Measurements from ENCODE around the gene SUSD3.

The SUSD3 gene

DNA sequence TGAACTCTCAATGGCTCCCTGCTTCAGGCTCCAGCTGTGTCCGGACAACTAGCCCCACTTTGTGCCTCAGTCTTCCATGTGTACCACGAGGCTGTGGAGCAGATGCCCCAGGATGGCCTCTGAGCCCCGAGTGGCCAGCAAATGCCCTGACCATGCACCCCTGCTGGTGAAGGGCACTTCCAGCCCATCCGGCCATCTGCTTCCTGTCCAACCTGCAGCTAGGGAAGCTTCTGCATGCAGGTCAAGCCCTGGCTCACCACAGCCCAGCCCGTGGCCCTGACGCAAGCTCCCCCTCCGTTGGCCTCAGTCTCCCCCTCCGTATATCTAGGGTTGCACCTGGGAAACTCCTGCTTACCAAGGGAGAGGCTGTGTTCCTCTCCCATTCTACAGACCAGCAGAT lies 70.8 kb downstream of the SUSD3 start:
- Histone ChIP-seq H3K27me3 (ENCODE audit: insufficient read depth, low read depth, severe bottlenecking) (no peaks in the 10 kb centered on the region), H3K4me3 (ENCODE audit: low read depth, low read length) (no peak overlapping the region), H3K36me3 (peaks cover 3% of the 10 kb centered on the region; the same call in 1 of the 2 replicates), H3K9me3 (ENCODE audit: severe bottlenecking) (no peaks in the 10 kb centered on the region), H3K27ac (no peak overlapping the region)
- DNase-seq: no peak
- TF ChIP-seq, protein P1, sequence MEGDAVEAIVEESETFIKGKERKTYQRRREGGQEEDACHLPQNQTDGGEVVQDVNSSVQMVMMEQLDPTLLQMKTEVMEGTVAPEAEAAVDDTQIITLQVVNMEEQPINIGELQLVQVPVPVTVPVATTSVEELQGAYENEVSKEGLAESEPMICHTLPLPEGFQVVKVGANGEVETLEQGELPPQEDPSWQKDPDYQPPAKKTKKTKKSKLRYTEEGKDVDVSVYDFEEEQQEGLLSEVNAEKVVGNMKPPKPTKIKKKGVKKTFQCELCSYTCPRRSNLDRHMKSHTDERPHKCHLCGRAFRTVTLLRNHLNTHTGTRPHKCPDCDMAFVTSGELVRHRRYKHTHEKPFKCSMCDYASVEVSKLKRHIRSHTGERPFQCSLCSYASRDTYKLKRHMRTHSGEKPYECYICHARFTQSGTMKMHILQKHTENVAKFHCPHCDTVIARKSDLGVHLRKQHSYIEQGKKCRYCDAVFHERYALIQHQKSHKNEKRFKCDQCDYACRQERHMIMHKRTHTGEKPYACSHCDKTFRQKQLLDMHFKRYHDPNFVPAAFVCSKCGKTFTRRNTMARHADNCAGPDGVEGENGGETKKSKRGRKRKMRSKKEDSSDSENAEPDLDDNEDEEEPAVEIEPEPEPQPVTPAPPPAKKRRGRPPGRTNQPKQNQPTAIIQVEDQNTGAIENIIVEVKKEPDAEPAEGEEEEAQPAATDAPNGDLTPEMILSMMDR (IDR thresholded peaks at IDR 0.05; ENCODE audit: low read depth, low read length): no peak

DNA sequence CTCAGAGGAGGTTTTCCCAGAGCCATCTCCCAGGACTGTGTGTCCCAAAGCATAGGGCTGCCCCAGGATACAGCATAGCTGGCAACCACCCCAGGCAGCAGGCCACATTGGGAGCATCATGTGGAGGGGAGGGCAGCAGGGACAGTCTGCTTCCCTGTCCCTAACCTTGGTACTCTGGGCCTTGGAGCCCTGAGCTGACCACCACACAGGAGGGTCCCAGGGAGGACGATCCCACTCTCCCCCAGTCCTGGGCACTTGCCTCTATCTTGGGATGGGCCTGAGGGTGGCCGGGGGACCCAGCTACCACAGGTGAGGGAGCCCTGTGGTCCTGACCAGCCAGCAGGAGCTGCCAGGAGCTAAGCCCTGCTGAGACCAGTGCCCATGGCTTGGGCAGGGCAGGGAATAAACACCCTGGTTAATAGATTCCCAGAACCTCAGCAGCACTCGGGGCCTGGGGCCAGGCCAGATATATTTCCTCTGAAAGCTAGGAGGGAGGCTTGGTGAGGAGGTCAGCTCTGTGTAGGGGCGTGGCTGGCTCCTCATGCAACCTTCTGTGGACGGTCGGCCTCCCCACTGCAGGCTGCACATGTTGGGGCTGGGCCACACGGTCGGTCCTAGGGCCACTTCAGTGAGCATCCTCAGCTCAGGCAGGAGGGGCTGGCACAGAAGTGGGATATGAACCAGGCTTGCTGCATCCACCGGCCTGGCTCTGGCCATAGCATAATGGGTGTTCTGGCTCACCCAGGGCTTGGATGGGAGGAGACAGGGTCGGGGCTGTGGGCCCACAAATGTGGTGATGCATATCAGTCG lies 71.4 kb downstream of the SUSD3 start:
- no peak overlapping the region for H3K4me3 ChIP-seq (ENCODE audit: low read depth, low read length)

DNA sequence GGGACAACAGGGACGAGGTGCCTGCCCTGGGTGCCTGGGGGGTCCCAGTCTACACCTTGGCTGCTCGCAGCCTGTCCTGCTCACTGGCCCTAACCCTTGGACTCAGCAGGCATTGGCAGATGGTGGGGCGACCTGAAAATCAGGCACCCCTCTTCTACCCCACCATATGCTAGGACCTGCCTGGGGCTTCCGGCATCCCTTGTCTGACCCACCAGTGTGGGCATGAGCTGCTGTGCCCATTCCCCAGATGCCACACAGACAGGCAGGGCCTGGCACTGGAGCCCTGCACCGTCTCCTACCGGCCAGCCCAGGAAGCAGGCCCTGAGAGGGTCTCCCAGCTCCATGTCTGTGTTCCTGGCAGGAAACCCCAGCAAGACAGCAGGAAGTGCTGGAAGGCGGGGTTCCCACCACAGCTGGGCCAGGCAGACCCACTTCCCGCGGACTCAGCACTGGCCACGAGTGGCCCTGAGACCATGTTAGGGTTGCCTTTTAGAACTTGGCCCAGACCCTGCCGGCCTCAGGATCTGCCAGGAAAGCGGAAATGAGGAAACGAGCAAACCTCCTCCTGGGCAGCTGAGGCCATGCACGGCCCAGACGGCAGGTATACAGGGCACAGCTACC lies 72.5 kb downstream of the SUSD3 start:
- TF ChIP-seq, protein P1 (IDR thresholded peaks at IDR 0.05; ENCODE audit: low read depth, low read length): no peak
- no peaks in the 10 kb centered on the region for H3K9me3 ChIP-seq (ENCODE audit: severe bottlenecking)
- no peak overlapping the region for H3K27ac ChIP-seq
- peaks cover 3% of the 10 kb centered on the region; the same call in 1 of the 2 replicates for H3K36me3 ChIP-seq
- no peaks in the 10 kb centered on the region for H3K27me3 ChIP-seq (ENCODE audit: insufficient read depth, low read depth, severe bottlenecking)
- no peak for DNase-seq
- no peak overlapping the region for H3K4me3 ChIP-seq (ENCODE audit: low read depth, low read length)

More for the DNA sequence above, 71.4 kb downstream of the SUSD3 start:
- DNase-seq: no peak
- Histone ChIP-seq H3K27me3 (ENCODE audit: insufficient read depth, low read depth, severe bottlenecking) (no peaks in the 10 kb centered on the region), H3K9me3 (ENCODE audit: severe bottlenecking) (no peaks in the 10 kb centered on the region), H3K36me3 (peaks cover 3% of the 10 kb centered on the region; the same call in 1 of the 2 replicates), H3K27ac (no peak overlapping the region)
- TF ChIP-seq, protein P1 (IDR thresholded peaks at IDR 0.05; ENCODE audit: low read depth, low read length): no peak

DNA sequence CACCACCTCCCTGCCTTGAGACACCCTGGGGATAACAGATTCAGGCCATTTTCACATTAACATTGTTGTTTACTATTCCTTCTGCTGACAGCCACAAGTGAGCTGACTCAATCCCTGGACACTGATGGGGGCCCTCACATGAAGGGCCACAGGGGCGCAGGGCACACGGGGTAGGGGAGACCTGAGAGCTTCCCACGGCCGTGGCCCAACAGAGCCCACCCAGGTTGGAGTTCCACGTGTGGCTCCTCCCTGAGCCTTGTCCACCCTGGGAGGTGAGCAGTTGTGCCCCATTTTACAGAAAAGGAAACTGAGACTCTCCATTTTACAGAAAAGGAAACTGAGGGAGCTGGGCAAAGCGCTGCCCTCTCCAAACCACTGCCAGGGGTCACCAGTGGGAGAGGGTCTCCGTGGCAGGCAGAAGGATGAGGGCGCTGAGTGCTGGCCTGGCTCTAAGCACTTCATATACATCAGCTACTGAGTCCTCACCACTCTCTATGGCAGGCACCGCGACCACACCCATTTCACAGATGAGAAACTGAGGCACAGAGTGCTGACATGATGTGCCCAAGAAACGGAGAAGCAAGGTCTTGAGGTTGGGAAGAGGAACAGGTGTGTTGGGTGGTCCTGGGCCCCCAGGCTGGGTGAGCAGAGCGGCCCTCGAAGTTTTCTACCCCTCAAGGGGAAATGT lies 73.2 kb downstream of the SUSD3 start:
- Histone ChIP-seq H3K27me3 (ENCODE audit: insufficient read depth, low read depth, severe bottlenecking) (no peaks in the 10 kb centered on the region), H3K27ac (no peak overlapping the region), H3K9me3 (ENCODE audit: severe bottlenecking) (no peaks in the 10 kb centered on the region), H3K4me3 (ENCODE audit: low read depth, low read length) (no peak overlapping the region), H3K36me3 (no peaks in the 10 kb centered on the region)
- DNase-seq: no peak
- TF ChIP-seq, protein P1 (IDR thresholded peaks at IDR 0.05; ENCODE audit: low read depth, low read length): no peak

DNA sequence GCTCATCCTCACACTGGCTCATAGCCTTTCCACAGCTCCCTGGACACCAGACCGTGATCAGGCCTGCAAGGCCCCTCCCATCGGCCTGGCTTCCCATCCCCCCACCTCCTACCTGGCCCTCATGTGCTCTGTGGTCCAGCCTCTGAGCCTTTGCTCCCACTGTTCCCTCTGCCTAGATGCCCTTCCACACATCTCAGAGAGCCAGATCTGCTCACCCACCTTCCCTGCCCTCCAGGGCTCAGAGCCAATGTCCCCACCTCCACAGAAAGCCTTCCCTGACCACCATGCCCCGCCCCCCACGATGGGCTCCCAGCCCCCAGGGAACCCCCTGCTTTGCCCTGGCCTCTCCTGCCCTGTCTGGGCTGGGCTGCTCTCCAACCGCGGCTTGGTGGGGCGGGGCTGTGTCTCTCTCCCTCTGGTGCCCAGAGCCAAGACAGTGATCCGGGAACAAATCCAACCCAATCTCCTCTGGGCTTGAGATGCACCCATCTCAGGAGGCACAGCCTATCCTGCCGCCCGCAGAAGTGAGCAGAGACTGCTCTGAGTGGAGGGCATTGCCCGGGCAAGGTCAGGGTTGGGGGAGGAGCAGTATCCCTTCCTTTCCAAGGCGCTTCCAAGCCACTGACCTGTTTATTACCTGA lies 73.9 kb downstream of the SUSD3 start:
- DNase-seq: no peak
- Histone ChIP-seq H3K4me3 (ENCODE audit: low read depth, low read length) (no peak overlapping the region), H3K9me3 (ENCODE audit: severe bottlenecking) (no peaks in the 10 kb centered on the region), H3K27ac (no peak overlapping the region), H3K27me3 (ENCODE audit: insufficient read depth, low read depth, severe bottlenecking) (no peaks in the 10 kb centered on the region), H3K36me3 (no peaks in the 10 kb centered on the region)
- TF ChIP-seq, protein P1 (IDR thresholded peaks at IDR 0.05; ENCODE audit: low read depth, low read length): no peak

Measured in WERI-Rb-1 (cell line).